Panc1 (cell line): ENCODE results near the gene MPZL1. TPM values are rescaled to one million over a fixed set of nuclear protein-coding genes. Genes with fewer than 3 reads are reported as not detected.

Experiments
- ATAC-seq: fragments of 200-7000 bp; cut with Tn5 transposase; 2 replicates; pipeline ENCODE4 v1.9.1; 2020; ENCODE audit warnings: mild to moderate bottlenecking, moderate library complexity
- BruUV-seq: library from RNA; stranded (reverse); fragments of 400-500 nt; replicated peaks from 2 replicates; lab custom pipeline; 2021; lab: Mats Ljungman, UMichigan
- CTCF ChIA-PET: fragments of 300-600 bp; sonication (Branson Sonifier 250); formaldehyde crosslinking; loops from one replicate; lab custom pipeline; 2022; ENCODE audit warnings: antibody characterized with exemption; lab: Charles Lee
- POLR2A ChIA-PET: fragments of 300-600 bp; sonication (Branson Sonifier 250); formaldehyde crosslinking; loops from one replicate; lab custom pipeline; 2022; ENCODE audit warnings: antibody characterized with exemption; lab: Charles Lee
- DNase-seq: peaks from one replicate; pipeline ENCODE4 v3.0.0-alpha.2; 2010; ENCODE audit warnings: low read depth, low spot score
- H3K27ac ChIP-seq: 2 replicates; pipeline ENCODE4 v1.5.1; 2011; ENCODE audit warnings: mild to moderate bottlenecking, low read length, inconsistent platforms
- H3K27me3 ChIP-seq: fragments of 200-500 bp; sonication (Bioruptor generic); 2 replicates; pipeline ENCODE4 v1.6.0; 2014; ENCODE audit warnings: low read length, inconsistent platforms; ENCODE audit not compliant: control insufficient read depth, insufficient read depth
- H3K36me3 ChIP-seq: fragments of 200-500 bp; sonication (Bioruptor generic); 2 replicates; pipeline ENCODE4 v1.5.1; 2014; ENCODE audit warnings: inconsistent platforms, mild to moderate bottlenecking, low read length, moderate library complexity; ENCODE audit not compliant: control insufficient read depth, insufficient read depth
- H3K4me1 ChIP-seq: 2 replicates; pipeline ENCODE4 v1.5.1; 2011; ENCODE audit warnings: inconsistent platforms, mild to moderate bottlenecking, low read length, moderate library complexity; ENCODE audit not compliant: control insufficient read depth, insufficient read depth
- H3K4me3 ChIP-seq, 2 experiments: 2 replicates each; pipeline ENCODE4 v1.5.1; 2011 to 2012; ENCODE audit warnings: low read depth in 2 of 2, low read length in 2 of 2, mild to moderate bottlenecking in 2 of 2, inconsistent platforms in 1 of 2, moderate library complexity in 1 of 2
- H3K9me3 ChIP-seq: fragments of 200-500 bp; sonication (Bioruptor generic); 2 replicates; pipeline ENCODE4 v1.5.1; 2014; ENCODE audit warnings: low read depth, mild to moderate bottlenecking, inconsistent platforms, low read length, moderate library complexity; ENCODE audit not compliant: control insufficient read depth, insufficient read depth
- CTCF ChIP-seq: fragments of 450-650 bp; IDR thresholded peaks from 2 replicates; pipeline ENCODE4 v1.5.1; 2017; ENCODE audit warnings: mild to moderate bottlenecking
- POLR2AphosphoS5 ChIP-seq: IDR thresholded peaks from 2 replicates; pipeline ENCODE4 v1.6.1; 2012; ENCODE audit warnings: mild to moderate bottlenecking, low read depth, low read length, moderate library complexity
- REST ChIP-seq, 2 experiments: IDR thresholded peaks; 2 replicates each; pipeline ENCODE4 v1.6.1; 2011 to 2012; ENCODE audit warnings: low read depth in 2 of 2, control low read depth in 1 of 2, low read length in 1 of 2, mild to moderate bottlenecking in 1 of 2, moderate library complexity in 1 of 2; ENCODE audit not compliant: insufficient read depth in 1 of 2
- SIN3A ChIP-seq: IDR thresholded peaks from 2 replicates; pipeline ENCODE4 v1.6.1; 2012; ENCODE audit warnings: low read depth, mild to moderate bottlenecking, low read length, moderate library complexity, borderline replicate concordance; ENCODE audit not compliant: insufficient read depth
- TCF7L2 ChIP-seq: IDR thresholded peaks from 2 replicates; pipeline ENCODE4 v1.6.1; 2011; ENCODE audit warnings: mild to moderate bottlenecking, low read depth, low read length, inconsistent platforms
- in situ Hi-C: cut with HindIII; loops from 2 replicates; pipeline ENCODE4 v1.10.0; 2016; ENCODE audit warnings: low sequenced_read_pairs, low pct_unique_long_range_greater_than_20kb
- intact Hi-C: fragments of 100-400 bp; cut with micrococcal nuclease; formaldehyde crosslinking; loops from one replicate; pipeline ENCODE4 v1.10.0; 2022; ENCODE audit not compliant: unreplicated experiment
- total RNA-seq: library from RNA; stranded (reverse); gene quantifications from one replicate; pipeline ENCODE4 v1.2.1, GENCODE V29; 2021; ENCODE audit not compliant: unreplicated experiment

The MPZL1 gene
- total RNA-seq, 1 experiment from 2014 or later = 72.0 TPM

- H3K36me3 ChIP-seq = no peaks in the 10 kb centered on the region
- 0 out of 2 replicates have a peak, but pooled peaks cover 2% of the 10 kb centered on the region for H3K4me1 ChIP-seq
- no peak overlapping the region for H3K4me3 ChIP-seq
- ChIA-PET POLR2A (no interaction called here), CTCF (interaction anchor here (0.6 kb wide), 1 partner anchor 41 kb away, joined by 17 read pairs; no protein-coding TSS in a partner anchor)
- H3K27ac ChIP-seq = no peak overlapping the region
- in situ Hi-C loops = no loop called here
- no peaks in the 10 kb centered on the region for H3K27me3 ChIP-seq
- intact Hi-C loops = no loop called here
- DNase-seq = no peak
- no TSS peak for BruUV-seq
- no peak for TF ChIP-seq SIN3A
- no peak for TF ChIP-seq POLR2AphosphoS5
- TF ChIP-seq CTCF = no peak
- TF ChIP-seq TCF7L2 = no peak
- no peak for TF ChIP-seq REST (IDR thresholded peaks at IDR 0.05; ENCODE audit: insufficient read depth in 1 of 2, low read depth in 2 of 2, low read length in 1 of 2)
- H3K9me3 ChIP-seq = no peaks in the 10 kb centered on the region
- no peak for ATAC-seq
Measured at GRCh38 chr1:167749741-167750140, 28.0 kb downstream of the MPZL1 start.

- Histone ChIP-seq H3K36me3 (no peaks in the 10 kb centered on the region; the same call in 1 of the 2 replicates), H3K9me3 (no peaks in the 10 kb centered on the region), H3K27ac (no peak overlapping the region), H3K27me3 (no peaks in the 10 kb centered on the region), H3K4me3 (no peak overlapping the region), H3K4me1 (0 out of 2 replicates have a peak, but pooled peaks cover 2% of the 10 kb centered on the region)
- POLR2A ChIA-PET = no interaction called here
- in situ Hi-C loops (no loop called here), intact Hi-C loops (no loop called here)
- ATAC-seq = no peak
- TF ChIP-seq TCF7L2 = no peak
- no peak for TF ChIP-seq SIN3A
- TF ChIP-seq POLR2AphosphoS5 = no peak
- no peak for TF ChIP-seq REST (IDR thresholded peaks at IDR 0.05; ENCODE audit: insufficient read depth in 1 of 2, low read depth in 2 of 2, low read length in 1 of 2)
- no peak for TF ChIP-seq CTCF
- no peak for DNase-seq
- no TSS peak for BruUV-seq
- CTCF ChIA-PET = no interaction called here
Measured at GRCh38 chr1:167750641-167751040, 28.9 kb downstream of the MPZL1 start.
